HG03521 (cell line): ENCODE results near the gene TMEM163.
"Not testable (repeated sequence)": the region's sequence is repeated elsewhere in the genome, so short reads cannot be mapped to it uniquely, and the experiment has no call there.

Source experiments
- ATAC-seq: cut with Tn5 transposase; IDR thresholded peaks from one replicate; pipeline ENCODE4 v1.9.1; 2021; ENCODE audit warnings: mild to moderate bottlenecking, moderate library complexity; ENCODE audit not compliant: unreplicated experiment

Gene TMEM163

DNA sequence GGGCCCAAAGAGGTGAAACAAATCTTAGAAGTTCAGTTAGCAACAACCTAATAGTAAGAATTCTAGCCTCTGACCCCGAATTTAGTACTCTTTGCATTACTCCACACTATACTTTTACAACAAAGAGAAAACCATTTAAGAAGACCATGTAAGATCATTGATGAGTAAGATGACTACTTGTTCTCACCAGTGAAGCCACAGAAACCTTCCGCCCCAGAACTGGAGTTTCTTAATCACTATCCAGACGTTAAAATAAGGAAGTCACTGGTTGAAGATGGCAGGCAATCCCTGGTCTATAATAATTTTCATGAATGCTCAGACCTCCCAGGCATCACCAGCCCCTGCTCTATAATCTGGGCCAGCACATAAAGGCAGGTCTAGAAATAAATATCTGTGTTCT lies 95.0 kb downstream of the TMEM163 start:
- ATAC-seq, result peak; percentile 85

DNA sequence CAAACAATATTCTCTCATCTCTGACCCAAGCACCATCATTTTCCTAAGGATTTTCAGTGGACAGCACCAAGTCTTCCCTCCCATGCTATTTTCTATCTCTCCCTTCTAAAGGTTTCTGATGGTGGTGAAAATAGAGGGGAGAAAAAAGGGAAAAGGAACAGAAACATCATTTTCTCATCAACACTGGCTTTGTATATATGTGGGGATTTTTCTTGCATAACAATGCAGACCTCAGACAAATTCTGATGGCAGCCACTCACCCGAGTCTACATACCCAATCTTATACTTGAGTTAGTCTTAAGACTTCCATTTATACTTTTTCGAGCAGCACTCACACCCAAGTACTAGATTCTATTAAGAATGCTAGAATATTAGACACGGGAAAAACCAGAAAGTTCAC lies 95.8 kb downstream of the TMEM163 start:
- no peak for ATAC-seq

DNA sequence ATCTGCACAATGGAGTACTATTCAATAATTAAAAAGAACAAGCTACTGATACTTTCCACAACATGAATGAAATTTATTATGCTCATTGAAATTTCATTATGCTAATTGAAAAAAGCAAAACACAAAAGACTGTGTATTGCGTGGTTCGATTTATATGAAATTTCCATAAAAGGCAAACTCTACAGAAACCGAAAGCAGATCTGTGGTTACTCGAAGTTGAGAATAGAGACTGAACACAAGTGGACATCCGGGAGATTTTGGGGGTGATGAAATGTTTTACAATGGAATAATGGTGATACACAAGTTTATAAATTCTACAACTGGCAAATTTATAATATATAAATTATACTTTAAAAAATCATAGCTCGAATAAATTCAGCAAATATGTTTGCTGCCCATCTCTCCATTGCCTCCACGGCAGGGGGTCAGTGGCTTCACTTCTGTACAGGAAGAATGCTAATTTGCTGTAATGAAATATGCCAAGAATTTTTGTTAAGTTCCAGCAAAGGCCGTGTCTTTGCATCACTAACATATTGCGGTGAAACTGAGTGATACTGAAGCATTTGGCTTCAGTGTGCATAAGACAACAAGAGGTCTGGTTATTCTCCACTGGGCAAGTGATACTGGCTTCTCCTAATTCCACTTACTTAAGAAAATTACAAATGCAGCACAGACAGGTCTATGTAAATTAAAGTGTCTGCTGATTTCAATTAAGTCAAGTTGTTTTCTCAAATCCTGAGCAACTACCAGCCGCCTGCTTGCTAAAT lies 96.7 kb downstream of the TMEM163 start:
- ATAC-seq, result no peak

DNA sequence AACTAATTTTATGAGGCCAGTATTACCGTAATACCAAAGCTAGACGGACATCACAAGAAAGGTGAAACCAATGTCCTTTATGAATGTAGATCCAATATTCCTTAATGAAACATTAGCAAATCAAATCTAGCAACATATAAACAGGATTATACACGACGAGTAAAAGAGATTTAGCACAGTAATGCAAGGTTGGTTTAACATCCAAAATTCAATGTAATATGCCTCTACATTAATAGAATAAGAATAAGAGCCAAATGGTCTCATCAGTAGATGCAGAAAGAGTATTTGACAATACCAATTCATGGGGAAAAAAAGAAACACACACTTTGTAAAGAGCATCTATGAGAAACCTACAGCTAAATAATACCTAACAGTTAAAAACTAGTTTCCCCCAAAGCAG lies 99.5 kb downstream of the TMEM163 start:
- no peak for ATAC-seq

DNA sequence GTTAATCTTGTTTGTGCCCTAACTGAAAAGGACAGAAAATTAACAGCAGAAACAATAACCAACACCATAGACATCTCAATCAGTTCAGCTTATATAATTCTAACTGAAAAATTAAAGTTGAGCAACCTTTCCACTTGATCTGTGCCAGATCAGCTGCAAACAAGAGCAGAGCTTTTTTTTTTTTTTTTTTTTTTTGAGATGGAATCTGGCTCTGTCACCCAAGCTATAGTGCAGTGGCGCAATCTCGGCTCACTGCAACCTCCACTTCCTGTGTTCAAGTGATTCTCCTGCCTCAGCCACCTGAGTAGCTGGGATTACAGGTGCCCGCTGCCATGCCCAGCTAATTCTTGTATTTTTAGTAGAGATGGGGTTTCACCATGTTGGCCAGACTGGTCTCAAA lies 103.3 kb downstream of the TMEM163 start:
- not testable (repeated sequence) for ATAC-seq

DNA sequence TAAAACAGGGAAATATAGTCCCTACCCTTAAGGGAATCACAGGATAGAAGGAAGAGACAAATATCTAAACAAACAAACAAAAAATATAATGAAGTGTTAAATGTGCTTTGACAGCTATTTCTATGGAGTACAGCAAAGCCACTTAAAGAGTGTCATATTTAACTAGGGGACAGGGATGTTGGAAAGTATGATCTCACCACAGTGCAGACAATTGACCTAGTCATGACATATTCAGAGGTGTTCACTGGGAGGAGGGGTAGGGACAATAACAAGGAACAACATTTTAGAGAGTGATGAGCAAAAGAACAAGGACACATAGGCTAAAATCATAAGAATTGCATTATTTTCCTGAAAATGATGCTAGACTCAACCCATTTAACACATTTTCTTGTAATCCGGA lies 107.5 kb downstream of the TMEM163 start:
- no peak for ATAC-seq

DNA sequence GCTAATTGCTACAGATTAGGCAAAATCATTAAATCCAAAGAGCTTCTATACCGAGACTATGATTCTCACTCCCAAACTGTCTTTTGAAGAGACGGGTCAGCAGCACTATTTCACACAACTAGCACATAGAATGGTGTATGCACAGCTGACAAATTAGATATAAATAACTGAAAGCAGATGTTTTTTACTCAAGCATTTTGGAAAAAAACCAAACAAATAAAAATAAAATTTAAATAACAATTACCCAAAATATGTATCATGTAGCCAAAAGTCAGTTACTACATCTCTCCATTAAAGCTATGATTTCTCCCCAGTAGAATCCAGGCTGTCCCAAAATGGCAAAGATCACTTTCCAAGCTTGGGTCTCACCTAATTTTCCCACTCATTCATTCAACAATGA lies 107.9 kb downstream of the TMEM163 start:
- ATAC-seq, result no peak

DNA sequence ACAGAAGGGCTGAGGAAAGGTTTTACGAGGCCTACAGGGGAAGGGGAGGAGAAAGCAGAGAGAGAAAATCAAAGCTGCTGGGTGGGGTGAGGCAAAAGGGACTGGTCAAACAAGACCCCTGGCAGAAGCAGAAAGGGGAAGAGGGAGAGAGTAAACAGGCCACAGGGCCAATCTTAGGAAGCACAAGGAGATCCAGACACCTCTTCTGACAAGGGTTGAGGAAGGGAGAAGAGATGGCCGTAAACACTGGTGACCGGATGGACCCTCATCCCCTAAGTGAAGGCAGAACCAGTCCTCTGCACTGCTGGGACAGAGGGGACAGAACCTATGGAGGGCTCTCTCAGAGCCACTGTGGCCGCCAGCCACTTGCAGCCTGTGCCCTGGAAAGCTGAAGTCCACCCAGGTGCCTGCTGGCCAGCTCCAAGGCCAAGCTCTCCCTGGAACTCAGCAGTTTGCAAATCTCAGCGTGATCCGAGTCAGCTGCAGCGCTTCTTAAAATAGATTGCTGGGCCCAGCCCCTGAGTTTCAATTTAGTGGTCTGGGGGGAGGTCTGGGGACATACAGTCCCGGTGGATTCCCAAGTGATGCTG lies 108.8 kb downstream of the TMEM163 start:
- ATAC-seq, result no peak

DNA sequence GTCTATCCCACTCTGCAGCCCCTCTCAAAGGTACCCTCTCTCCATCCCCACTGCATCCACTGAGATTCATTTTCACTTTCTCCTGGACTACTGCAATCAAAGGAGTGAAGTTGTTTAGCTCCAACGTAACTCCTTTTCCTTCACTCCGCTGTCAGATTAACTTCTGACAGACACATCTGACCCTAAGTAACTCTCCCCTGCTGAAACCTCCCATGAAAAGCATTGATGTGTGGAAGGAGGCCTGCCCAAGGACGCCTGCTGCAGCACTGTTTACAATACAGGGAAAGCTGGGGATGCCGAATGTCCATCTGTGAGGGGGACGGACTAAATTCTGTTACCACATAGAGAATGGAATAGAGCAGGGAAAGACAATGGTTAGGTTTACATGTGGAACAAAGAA lies 114.8 kb downstream of the TMEM163 start:
- ATAC-seq, result no peak

DNA sequence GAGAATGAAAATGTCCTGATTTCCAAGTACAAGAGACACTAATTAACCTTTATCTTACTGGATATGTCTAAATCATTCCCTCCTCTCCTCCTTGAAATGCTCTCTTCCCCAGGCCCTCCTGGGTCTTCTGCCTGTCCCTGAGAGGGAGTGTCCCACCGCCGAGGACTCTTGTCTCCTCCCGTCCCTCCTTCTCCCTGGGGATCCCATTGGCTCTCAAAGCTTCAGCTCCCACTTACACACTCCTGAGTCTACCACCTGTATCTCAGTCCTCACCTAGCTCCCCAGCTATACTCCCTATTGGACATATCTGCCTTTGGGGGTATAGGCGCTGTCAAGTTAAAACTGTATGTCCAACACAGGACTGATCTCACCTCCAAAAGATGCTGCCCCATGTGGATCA lies 116.1 kb downstream of the TMEM163 start:
- ATAC-seq, result no peak

DNA sequence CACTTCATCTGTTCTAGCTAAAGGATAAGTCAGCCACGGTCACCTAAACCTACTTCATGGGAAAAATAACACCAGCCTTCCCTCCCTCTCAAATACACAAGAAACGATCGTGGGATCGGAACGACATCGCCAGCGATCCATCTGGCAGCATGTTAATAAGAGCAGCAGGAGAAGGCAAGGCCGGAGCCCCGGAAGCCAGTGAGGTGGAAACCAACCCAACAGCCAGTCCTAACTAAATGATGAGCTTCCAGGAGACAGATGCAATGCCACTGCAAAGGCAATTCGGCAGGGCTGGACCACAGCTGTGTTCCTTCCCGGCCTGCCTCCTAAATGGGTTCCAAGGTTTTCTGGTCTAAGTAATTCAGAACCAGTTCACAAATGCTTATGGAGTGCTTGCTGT lies 117.5 kb downstream of the TMEM163 start:
- ATAC-seq, result no peak

DNA sequence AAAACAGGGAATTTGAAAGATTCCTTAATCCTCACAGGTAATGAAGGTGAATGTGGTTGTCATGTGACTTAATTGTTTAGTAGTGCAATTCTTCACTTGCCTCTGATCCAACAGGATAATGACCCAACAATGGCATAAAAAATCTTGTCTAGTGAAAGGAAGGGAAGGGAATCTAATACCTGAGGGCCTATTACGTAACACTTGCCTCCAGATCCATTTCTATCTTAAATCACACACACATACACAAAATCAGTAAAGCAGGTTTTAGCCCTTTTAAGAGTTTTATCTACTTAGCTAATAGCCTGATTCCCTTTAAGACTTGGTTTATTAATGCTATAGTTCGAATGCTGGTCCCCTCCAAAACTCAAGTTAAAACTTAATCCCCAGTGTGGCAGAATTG lies 118.6 kb downstream of the TMEM163 start:
- ATAC-seq, result no peak

DNA sequence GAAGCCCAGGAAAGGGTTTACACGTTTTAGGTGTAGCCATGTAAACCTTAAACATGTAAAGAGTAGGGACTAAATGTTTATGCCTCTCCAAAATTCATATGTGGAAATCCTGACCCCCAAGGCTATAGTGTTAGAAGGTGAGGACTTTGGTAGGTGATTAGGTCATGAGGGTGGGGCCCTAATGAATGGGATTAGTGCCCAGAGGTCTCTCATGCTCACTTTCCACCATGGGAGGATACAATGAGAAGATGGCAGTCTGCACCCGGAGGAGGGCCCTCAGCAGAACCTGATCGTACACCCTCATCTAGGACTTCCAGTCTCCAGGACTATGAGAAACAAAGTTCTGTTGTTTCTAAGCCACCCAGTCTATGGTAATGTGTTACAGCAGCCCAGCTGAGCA lies 119.6 kb downstream of the TMEM163 start:
- ATAC-seq, result no peak

DNA sequence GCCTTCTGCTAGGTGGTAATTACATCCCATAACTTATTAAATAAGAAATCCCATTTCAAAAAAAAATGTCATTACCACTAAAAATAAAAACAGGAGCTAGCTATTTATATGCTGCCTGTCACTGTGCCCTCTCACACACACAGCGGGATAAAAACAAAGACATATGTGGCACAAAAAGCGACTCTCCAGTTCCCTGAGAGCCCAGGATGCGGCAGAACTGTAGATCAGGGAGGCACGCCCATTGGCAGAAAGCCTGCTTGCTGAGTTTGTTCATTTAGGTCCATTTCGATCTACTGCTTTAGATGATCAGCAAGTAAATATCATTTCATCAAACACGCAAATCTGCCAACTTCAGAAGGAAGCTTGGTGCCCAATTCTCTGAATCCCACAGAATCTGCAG lies 124.4 kb downstream of the TMEM163 start:
- no peak for ATAC-seq

DNA sequence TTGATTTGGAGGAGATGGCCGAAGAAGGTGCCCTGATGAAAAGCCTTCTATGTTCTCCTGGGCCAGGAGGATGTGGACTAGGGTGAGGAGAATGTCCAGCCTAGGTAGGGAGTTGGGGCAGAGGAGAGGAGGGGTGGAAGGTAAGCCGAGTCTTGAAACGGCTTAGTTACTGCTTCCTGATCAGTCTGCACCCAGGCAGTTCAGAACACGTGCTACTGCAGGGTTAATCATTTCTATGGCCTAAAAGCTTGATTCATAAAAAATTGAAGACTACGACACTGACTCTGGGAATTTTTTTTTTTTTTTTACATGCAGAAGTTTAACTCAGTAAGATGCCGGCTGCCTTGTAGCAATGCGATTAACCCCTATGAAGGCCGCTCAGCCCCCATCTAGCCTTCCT lies 125.3 kb downstream of the TMEM163 start:
- no peak for ATAC-seq

DNA sequence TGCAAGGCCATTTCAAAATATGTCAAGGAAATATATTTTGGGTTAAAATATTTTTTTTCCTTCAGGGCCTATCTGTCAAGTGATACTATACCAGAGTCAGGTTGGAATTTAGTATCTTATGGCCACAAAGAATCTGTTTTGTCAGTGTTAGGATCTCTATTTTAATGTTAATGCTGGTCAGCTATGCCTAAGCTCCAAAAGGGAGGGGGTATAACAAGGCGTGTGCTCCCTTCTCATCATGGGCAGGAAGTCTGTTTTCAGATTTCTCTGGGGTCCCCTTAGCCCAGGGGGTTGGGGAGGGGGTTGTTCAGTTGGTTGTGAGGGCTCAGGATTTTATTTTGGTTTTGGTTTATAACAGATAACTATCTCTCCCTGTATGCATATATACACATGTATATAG lies 126.4 kb downstream of the TMEM163 start:
- no peak for ATAC-seq

DNA sequence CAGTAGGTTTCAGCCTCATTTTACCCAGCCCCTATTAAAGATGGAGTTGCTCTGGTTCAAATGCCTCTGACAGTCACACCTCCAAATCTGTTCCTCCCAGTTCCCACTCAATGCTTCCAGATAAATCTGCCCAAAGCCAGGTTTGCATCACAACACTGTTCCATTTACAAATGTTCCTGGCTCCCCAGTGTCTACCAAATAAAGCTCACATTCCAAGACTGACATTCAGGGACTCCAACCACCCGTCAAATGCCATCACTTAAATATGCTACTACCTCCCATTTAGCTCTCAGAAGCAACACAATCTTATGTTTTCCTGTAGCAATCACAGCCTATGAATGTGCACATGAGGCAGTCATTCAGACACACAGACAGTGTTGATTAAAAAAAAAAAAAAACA lies 127.3 kb downstream of the TMEM163 start:
- no peak for ATAC-seq

DNA sequence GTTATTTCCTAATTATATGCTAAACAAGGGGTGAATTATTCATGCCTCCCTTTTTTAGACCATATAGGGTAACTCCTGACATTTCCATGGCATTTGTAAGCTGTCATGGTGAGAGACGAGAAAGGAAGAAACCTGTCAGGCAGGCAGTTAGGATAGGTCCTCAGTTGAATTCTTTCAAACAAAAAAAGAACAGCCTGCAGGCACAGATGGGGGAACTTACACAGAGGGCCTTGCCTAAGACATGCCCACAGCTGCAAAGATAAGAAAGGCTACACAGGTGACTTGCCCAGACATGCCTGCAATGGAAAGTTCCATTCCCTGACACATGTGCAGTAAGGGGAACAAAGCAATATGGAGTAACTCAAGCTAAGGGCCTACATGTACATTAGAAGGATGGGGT lies 128.1 kb downstream of the TMEM163 start:
- ATAC-seq, result no peak

DNA sequence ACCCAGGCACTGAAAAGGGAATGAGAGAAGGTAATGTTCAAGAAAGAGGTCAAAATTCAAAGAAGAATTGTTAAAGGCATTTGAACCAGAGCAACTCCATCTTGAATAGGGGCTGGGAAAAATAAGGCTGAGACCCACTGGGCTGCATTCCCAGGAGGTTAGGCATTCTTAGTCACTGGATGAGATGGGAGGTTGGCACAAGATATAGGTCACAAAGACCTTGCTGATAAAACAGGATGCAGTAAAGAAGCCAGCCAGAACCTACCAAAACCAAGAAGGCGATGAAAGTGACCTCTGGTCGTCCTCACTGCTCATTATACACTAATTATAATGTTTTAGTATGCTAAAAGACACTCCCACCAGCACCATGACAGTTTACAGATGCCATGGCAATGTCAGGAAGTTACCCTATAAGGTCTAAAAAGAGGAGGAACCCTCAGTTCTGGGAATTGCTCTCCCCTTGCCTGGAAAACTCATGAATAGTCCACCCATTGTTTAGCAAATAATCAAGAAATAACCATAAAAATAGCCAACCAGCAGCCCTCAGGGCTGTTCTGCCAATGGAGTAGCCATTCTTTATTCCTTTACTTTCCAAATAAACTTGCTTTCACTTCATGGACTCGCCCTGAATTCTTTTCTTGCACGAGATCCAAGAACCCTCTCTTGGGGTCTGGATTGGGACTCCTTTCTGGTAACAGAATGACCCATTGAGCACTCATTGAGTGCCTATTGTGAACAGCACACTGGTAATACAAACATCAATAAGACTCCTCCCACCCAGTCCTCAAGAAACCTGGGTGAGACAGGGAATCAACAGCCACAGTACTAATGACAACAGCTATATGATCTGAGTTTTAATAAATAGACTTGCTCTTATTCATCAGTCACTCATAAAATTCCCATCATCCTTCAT lies 129.4 kb downstream of the TMEM163 start:
- not testable (repeated sequence) for ATAC-seq

DNA sequence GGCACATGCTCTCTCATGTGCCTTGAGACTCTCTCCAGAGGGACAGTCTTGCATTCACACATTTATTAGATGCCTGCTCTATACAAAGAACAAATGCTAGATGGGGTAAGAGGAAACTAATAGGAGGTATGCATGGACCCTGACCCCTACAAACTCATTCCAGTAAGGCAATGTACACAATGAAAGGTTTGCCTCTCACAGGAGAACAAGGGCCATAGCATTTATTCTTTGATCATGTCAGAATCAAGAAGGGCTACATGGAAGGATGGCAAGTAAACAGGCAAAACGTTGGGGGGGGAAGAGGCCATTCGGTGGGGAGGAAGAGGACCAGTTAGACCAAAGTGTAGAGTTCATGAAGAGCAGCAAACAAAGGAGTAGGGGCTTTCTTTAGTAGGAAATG lies 130.2 kb downstream of the TMEM163 start:
- no peak for ATAC-seq

DNA sequence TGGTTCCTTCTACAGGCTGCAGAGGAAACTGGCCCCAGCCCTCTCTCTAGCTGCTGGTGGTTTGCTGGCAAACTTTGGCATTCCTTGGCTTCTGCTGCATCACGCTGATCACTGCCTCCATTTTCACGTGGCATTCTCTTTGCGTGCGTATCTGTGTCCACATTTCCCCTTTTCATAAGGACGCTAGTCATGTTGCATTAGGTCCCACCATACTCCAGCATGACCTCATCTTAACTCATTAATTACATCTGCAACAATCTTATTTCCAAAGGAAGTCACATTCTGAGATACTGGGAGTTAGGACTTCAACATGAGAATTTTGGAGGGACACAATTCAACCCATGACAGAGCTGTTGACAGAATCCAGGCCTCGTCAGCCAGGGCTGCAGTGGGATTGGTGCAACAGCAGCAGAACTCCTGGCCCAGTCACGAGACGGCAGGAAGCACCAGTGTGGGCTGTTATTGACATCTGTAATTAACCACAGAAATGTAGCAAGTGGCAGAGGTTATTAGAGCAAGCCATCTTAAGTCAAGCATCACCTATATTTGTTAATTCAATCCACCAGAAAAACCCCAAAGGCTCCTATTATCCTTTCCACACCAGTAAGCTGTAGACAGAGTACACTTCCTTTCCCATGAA lies 132.4 kb downstream of the TMEM163 start:
- no peak for ATAC-seq
